H54 (cell line): Measurements from ENCODE around the gene ZNF726.
"Not testable (repeated sequence)": the region's sequence is repeated elsewhere in the genome, so short reads cannot be mapped to it uniquely, and the experiment has no call there.

Source experiments
- DNase-seq: peaks from one replicate; pipeline ENCODE4 v3.0.0; 2011; ENCODE audit warnings: low spot score, mixed read lengths; ENCODE audit not compliant: insufficient read length
- FAIRE-seq: peaks from 3 replicates; lab custom pipeline; 2011; peaks lifted over from hg19 to GRCh38; lab: Jason Lieb, UNC
- POLR2A ChIP-seq: IDR thresholded peaks from 2 replicates; pipeline ENCODE4 v1.6.1; 2011; ENCODE audit warnings: low read depth, mild to moderate bottlenecking, low read length

Gene ZNF726

GRCh38 chr19:23914402-23915286 lies at the start of gene ZNF726:
Gene ZNF726 (plus strand): TSS chr19:23914886. CDS start chr19:23914995, 109 bp downstream.
- FAIRE-seq (no peak), DNase-seq (peak; percentile 32)
- TF ChIP-seq POLR2A = no peak

DNA sequence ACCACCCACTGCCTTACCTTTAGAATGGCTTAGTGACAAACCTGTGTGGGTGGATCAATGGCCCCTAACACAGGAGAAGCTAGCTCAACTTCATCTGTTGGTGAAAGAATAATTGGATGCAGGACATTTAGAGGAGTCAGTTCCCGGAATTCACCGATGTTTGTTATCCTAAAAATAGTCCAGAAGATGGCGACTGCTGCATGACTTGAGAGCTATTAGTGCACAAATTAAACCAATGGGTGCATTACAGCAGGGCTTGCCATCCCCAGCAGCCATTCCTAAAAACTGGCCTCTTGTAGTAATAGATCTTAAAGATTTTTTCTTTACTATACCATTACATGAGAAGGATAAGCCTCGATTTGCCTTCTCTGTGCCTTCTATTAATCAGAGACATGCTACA lies 46.8 kb upstream of the ZNF726 start:
- no peak for TF ChIP-seq POLR2A
- no peak for DNase-seq
- no peak for FAIRE-seq

GRCh38 chr19:23868630-23869029 lies 46.1 kb upstream of the ZNF726 start:
- no peak for DNase-seq
- TF ChIP-seq POLR2A = no peak
- FAIRE-seq = no peak

- DNase-seq (no peak), FAIRE-seq (no peak)
- no peak for TF ChIP-seq POLR2A
These were observed 42.3 kb upstream of the ZNF726 start for GRCh38 chr19:23872282-23872919.

DNA sequence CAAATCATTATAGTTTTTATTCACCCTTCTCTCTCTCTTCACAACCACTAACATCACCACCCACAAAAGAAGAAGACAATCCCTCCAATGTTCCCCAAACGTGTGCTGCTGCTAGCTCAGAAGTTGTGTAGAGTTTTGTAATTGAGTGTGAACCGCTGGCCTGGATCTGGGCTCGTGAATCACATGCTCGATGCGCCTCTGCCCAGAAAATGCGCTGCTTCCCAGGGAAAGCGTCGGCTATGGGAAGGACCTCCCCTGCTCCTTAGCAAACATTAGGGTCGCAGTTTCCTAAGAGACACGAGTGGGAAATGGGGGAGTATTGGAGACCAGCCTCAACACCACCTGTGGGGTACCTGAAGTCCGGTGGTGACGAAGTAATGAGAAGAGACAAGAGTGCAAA lies 38.4 kb upstream of the ZNF726 start:
- TF ChIP-seq POLR2A = no peak
- no peak for DNase-seq
- no peak for FAIRE-seq

GRCh38 chr19:23876756-23877155 lies 37.9 kb upstream of the ZNF726 start:
- not testable (repeated sequence) for FAIRE-seq, DNase-seq

GRCh38 chr19:23882493-23882892 lies 32.2 kb upstream of the ZNF726 start:
- FAIRE-seq (no peak), DNase-seq (no peak)
- TF ChIP-seq POLR2A = no peak

DNA sequence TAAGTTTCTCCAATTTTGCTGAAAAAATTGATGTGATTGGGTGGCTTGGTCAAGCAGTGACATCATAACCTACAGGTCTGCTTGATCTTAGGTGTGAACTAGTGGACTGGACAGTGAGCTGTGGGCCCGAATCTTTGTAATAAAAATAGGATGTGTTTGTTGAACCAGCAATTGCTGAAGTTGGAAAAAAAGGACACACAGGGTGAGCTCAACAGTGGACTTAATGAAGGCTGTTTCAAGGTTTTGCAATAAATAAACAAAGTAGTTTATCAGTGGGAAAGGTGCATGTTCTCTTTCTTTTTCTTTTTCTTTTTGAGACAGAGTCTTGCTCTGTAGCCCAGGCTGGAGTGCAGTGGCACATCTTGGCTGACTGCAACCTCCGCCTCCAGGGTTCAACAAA lies 30.3 kb upstream of the ZNF726 start:
- TF ChIP-seq POLR2A = no peak

GRCh38 chr19:23887642-23888041 lies 27.0 kb upstream of the ZNF726 start:
- DNase-seq = no peak
- TF ChIP-seq POLR2A = no peak
- no peak for FAIRE-seq

More for the DNA sequence above, 30.3 kb upstream of the ZNF726 start:
- no peak for FAIRE-seq
- DNase-seq = no peak

DNA sequence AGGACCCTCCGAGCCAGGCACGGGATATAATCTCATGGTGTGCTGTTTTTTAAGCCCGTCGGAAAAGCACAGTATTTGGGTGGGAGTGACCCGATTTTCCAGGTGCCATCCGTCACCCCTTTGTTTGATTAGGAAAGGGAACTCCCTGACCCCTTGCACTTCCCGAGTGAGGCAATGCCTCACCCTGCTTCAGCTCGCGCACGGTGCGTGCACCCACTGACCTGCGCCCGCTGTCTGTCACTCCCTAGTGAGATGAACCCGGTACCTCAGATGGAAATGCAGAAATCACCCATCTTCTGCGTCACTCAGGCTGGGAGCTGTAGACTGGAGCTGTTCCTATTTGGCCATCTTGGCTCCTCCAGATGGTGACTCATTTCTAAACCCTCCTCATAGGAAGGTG lies 18.6 kb upstream of the ZNF726 start:
- not testable (repeated sequence) for DNase-seq, FAIRE-seq

GRCh38 chr19:23896912-23897311 lies 17.8 kb upstream of the ZNF726 start:
- TF ChIP-seq POLR2A = no peak
- DNase-seq (no peak), FAIRE-seq (no peak)

DNA sequence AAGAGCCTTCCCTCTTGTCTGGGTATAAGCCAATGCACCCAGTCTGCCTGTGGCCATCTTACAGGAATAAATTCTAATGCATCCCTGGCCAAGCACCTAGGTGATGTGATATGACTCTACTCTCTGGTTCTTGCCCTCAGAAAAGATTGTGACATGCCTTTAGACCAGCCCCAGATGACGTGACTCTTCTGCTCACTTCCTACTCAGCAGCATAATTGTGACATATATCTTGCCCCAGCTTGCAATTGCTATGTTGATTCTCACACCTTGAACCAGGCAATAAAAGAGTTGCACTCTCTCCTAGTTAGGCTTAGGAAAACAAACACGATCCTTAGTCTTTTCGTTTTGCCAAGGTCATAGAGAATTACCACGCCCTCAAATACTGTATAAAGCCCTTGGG lies 13.3 kb upstream of the ZNF726 start:
- no peak for TF ChIP-seq POLR2A
- DNase-seq = no peak
- FAIRE-seq = no peak

DNA sequence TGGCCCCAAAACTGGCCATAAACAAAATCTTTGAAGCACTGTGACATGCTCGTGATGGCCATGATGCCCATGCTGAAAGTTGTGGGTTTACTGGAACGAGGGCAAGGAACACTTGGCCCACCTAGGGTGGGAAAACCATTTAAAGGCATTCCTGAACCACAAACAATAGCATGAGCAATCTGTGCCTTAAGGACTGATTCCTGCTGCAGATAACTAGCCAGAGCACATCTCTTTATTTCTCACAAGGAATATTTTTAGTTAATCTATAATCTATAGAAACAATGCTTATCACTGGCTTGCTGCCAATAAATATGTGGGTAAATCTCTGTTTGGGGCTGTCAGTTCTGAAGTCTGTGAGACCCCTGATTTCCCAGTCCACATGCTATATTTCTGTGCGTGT lies 10.3 kb upstream of the ZNF726 start:
- DNase-seq (no peak), FAIRE-seq (no peak)
- TF ChIP-seq POLR2A = no peak

GRCh38 chr19:23905771-23906170 lies 8.9 kb upstream of the ZNF726 start:
- DNase-seq = no peak
- no peak for FAIRE-seq
- TF ChIP-seq POLR2A = no peak

GRCh38 chr19:23906835-23907234 lies 7.9 kb upstream of the ZNF726 start:
- DNase-seq = no peak
- no peak for FAIRE-seq
- no peak for TF ChIP-seq POLR2A
